ENCODE data around the gene MAGEA11. TPM values are rescaled to one million over a fixed set of nuclear protein-coding genes. Genes with fewer than 3 reads are reported as not detected.
"Not testable (repeated sequence)": the region's sequence is repeated elsewhere in the genome, so short reads cannot be mapped to it uniquely, and the experiment has no call there.

MAGEA11 gene
- total and polyA plus RNA-seq, 7 donors = not detected

GRCh38 chrX:149717803-149718202 lies 5.9 kb downstream of the MAGEA11 start:
- H3K4me3 ChIP-seq = no peak overlapping the region
- no peak for ATAC-seq
- no peaks in the 10 kb centered on the region for H3K27me3 ChIP-seq (ENCODE audit: insufficient read depth in 3 of 3, low read length in 2 of 3)

GRCh38 chrX:149718757-149719156 lies 6.9 kb downstream of the MAGEA11 start:
- H3K27ac ChIP-seq = no peak overlapping the region
- no peak for TF ChIP-seq CTCF (IDR thresholded peaks at IDR 0.05)
- intact Hi-C loops (cut with DNase I) = loop anchor here in 1 of 2 donors (10.0 kb wide), 1 partner anchor 84 kb away; the partner anchor contains the start of gene TMEM185A
- no peak overlapping the region for H3K4me3 ChIP-seq
- H3K36me3 ChIP-seq (ENCODE audit: insufficient read depth in 1 of 2, low read depth in 1 of 2) = no peaks in the 10 kb centered on the region
- 28 to 40% (median 31%) methylated on average over 1 of the region's 1 CpG for WGBS, 3 donors
- DNase-seq (no peak), ATAC-seq (no peak)
- H3K9me3 ChIP-seq = no peaks in the 10 kb centered on the region
- no peaks in the 10 kb centered on the region for H3K27me3 ChIP-seq (ENCODE audit: insufficient read depth in 3 of 3, low read length in 2 of 3)
- no peaks in the 10 kb centered on the region for H3K4me1 ChIP-seq

More at GRCh38 chrX:149717803-149718202, 5.9 kb downstream of the MAGEA11 start:
- no peak for TF ChIP-seq CTCF (IDR thresholded peaks at IDR 0.05)
- no peaks in the 10 kb centered on the region for H3K36me3 ChIP-seq (ENCODE audit: insufficient read depth in 1 of 2, low read depth in 1 of 2)
- no peaks in the 10 kb centered on the region for H3K9me3 ChIP-seq
- no peak for DNase-seq
- intact Hi-C loops (cut with DNase I) = loop anchor here in 1 of 2 donors (10.0 kb wide), 1 partner anchor 83 kb away; the partner anchor contains the start of gene TMEM185A
- H3K4me1 ChIP-seq = no peaks in the 10 kb centered on the region
- no peak overlapping the region for H3K27ac ChIP-seq
- 49 to 73% (median 70%) methylated on average over 3 to 5 of the region's 5 CpGs for WGBS, 3 donors

GRCh38 chrX:149720021-149720689 lies 8.3 kb downstream of the MAGEA11 start:
- no peak overlapping the region for H3K27ac ChIP-seq
- H3K4me3 ChIP-seq = no peak overlapping the region
- DNase-seq (no peak), ATAC-seq (no peak)
- H3K4me1 ChIP-seq = no peaks in the 10 kb centered on the region
- 79 to 87% (median 79%) methylated on average over 19 of the region's 19 CpGs for WGBS, 3 donors
- no peaks in the 10 kb centered on the region for H3K36me3 ChIP-seq (ENCODE audit: insufficient read depth in 1 of 2, low read depth in 1 of 2)
- no peaks in the 10 kb centered on the region for H3K9me3 ChIP-seq
- TF ChIP-seq CTCF (IDR thresholded peaks at IDR 0.05) = no peak
- no peaks in the 10 kb centered on the region for H3K27me3 ChIP-seq (ENCODE audit: insufficient read depth in 3 of 3, low read length in 2 of 3)
- intact Hi-C loops (cut with DNase I) = no loop called here

DNA sequence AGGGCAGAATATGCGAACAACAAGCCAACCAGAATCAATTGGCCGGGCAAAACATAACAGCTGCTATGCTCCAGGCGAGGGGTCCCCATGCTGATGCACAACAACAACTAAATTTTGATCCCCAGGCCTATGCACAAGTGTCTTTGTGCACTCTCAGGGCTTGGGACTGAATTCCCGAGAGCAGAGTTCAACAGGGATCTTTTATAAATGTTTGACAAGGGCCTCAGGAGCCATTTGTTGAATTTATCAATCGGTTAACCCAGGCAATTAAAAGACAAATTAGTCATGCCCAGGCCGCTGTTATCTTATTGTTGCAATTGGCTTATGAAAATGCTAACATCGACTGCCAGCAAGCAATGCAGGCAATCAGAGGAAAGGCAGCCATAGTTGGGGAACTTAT lies 9.4 kb downstream of the MAGEA11 start:
- 49 to 60% (median 50%) methylated on average over 7 of the region's 7 CpGs for WGBS, 3 donors
- ATAC-seq; intact Hi-C loops (cut with DNase I); H3K27ac ChIP-seq; DNase-seq; H3K4me1 ChIP-seq; H3K9me3 ChIP-seq; H3K27me3 ChIP-seq (ENCODE audit: insufficient read depth in 3 of 3, low read length in 2 of 3); H3K36me3 ChIP-seq (ENCODE audit: insufficient read depth in 1 of 2, low read depth in 1 of 2); H3K4me3 ChIP-seq: not testable (repeated sequence)

DNA sequence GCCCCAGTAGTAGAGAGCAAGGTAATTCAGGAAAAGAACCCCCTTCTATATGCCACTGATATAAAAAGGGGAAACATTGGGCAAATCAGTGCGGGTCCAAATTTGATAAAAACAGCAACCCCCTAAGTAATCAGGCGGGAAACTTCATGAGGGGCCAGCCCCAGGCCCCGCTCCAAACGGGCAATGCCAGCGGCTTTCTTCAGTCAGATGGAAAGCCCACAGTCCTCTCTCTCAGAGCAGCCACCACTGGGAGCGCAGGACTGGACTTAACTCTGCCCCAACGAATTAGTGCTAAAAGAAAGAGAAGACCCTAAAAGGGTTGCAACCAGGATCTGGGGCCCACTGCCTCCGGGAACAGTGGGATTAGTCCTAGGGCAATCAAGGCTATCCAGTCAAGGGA lies 9.9 kb downstream of the MAGEA11 start:
- no peaks in the 10 kb centered on the region for H3K4me1 ChIP-seq
- no peaks in the 10 kb centered on the region for H3K36me3 ChIP-seq (ENCODE audit: insufficient read depth in 1 of 2, low read depth in 1 of 2)
- ATAC-seq = no peak
- intact Hi-C loops (cut with DNase I) = no loop called here
- no peaks in the 10 kb centered on the region for H3K27me3 ChIP-seq (ENCODE audit: insufficient read depth in 3 of 3, low read length in 2 of 3)
- no peak overlapping the region for H3K27ac ChIP-seq
- no peak for DNase-seq
- no peaks in the 10 kb centered on the region for H3K9me3 ChIP-seq
- no peak overlapping the region for H3K4me3 ChIP-seq
- WGBS, 3 donors = 89 to 93% (median 89%) methylated on average over 7 to 8 of the region's 8 CpGs
- TF ChIP-seq CTCF (IDR thresholded peaks at IDR 0.05) = no peak

- H3K9me3 ChIP-seq; intact Hi-C loops (cut with DNase I); H3K4me3 ChIP-seq; H3K27ac ChIP-seq; H3K4me1 ChIP-seq; DNase-seq; H3K36me3 ChIP-seq (ENCODE audit: insufficient read depth in 1 of 2, low read depth in 1 of 2); H3K27me3 ChIP-seq (ENCODE audit: insufficient read depth in 3 of 3, low read length in 2 of 3); ATAC-seq: not testable (repeated sequence)
- WGBS, 3 donors = 83 to 98% (median 94%) methylated on average over 3 of the region's 5 CpGs
Observed at GRCh38 chrX:149723583-149724118, 11.8 kb downstream of the MAGEA11 start.

GRCh38 chrX:149727308-149727707 lies 15.4 kb downstream of the MAGEA11 start:
- WGBS, 3 donors = 64 to 92% (median 79%) methylated on average over 2 to 3 of the region's 7 CpGs
- H3K27me3 ChIP-seq (ENCODE audit: insufficient read depth in 3 of 3, low read length in 2 of 3); H3K4me1 ChIP-seq; H3K27ac ChIP-seq; intact Hi-C loops (cut with DNase I); DNase-seq; ATAC-seq; H3K9me3 ChIP-seq; H3K36me3 ChIP-seq (ENCODE audit: insufficient read depth in 1 of 2, low read depth in 1 of 2); H3K4me3 ChIP-seq: not testable (repeated sequence)

DNA sequence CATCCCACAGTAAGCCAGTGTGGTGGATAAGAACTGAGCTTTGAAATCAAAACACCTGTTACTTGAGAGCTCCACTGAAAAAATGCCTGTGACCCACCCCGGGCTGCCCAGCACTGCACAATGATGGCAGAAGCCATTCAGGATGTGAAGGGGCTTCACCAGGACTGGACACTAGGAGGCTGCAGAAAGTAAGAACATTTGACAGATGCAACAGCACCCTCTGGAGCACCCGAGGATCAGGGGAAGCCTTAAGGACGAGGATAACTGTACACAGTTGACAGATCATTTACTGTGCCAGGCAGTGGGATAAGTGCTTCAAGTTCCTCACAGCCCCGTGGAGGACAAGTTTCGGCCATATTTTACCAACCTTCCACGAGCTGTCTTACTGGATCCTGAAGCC lies 30.4 kb downstream of the MAGEA11 start:
- ATAC-seq; H3K27me3 ChIP-seq (ENCODE audit: insufficient read depth in 3 of 3, low read length in 2 of 3); H3K9me3 ChIP-seq; H3K27ac ChIP-seq; H3K4me3 ChIP-seq; H3K36me3 ChIP-seq (ENCODE audit: insufficient read depth in 1 of 2, low read depth in 1 of 2); H3K4me1 ChIP-seq; DNase-seq: not testable (repeated sequence)
- intact Hi-C loops (cut with DNase I) = loop anchor here in 1 of 2 donors (10.0 kb wide), 1 partner anchor 97 kb away; no protein-coding TSS in a partner anchor
- WGBS, 3 donors = no CpG with 5 or more reads among the region's 6 CpGs

Measured in psoas muscle (tissue), 8 donors.